Activated CD8-positive, alpha-beta memory T cell treated with anti-CD3 and anti-CD28 coated beads for 48 hours (primary cell): ENCODE results near the gene RNF166.

Source experiments
- DNase-seq, 3 experiments: peaks; one replicate each; pipeline ENCODE4 v3.0.0-alpha.2; 2020; ENCODE audit warnings: low read depth in 2 of 3, low spot score in 2 of 3

Gene RNF166

GRCh38 chr16:88711750-88712340 is 5.6 kb upstream of the RNF166 start:
- no peak for DNase-seq

- no peak for DNase-seq
Measured at GRCh38 chr16:88710556-88710955, 4.3 kb upstream of the RNF166 start.

GRCh38 chr16:88706965-88707826 is 988 bp upstream of the RNF166 start:
- no peak for DNase-seq

- DNase-seq, result no peak
Measured at GRCh38 chr16:88705801-88706228, 393 bp downstream of the RNF166 start.

- DNase-seq, result no peak
Measured at GRCh38 chr16:88705076-88705684, 1.0 kb downstream of the RNF166 start.

GRCh38 chr16:88703486-88704309 is 2.5 kb downstream of the RNF166 start:
- DNase-seq, result peak in 2 of 3 experiments; percentile 62 to 63

GRCh38 chr16:88702371-88703210 is 3.6 kb downstream of the RNF166 start:
- DNase-seq, result no peak

GRCh38 chr16:88701581-88702370 is 4.4 kb downstream of the RNF166 start:
- no peak for DNase-seq

- DNase-seq, result peak; percentile 85 to 95 (median 87)
Measured at GRCh38 chr16:88700636-88701482, 5.3 kb downstream of the RNF166 start.

GRCh38 chr16:88700322-88700635 is 5.9 kb downstream of the RNF166 start:
- DNase-seq, result no peak

GRCh38 chr16:88699180-88699579 is 7.0 kb downstream of the RNF166 start:
- no peak for DNase-seq

GRCh38 chr16:88698646-88699045 is 7.6 kb downstream of the RNF166 start:
- DNase-seq, result no peak

GRCh38 chr16:88697831-88698615 is 8.2 kb downstream of the RNF166 start:
- no peak for DNase-seq

- no peak for DNase-seq
Measured at GRCh38 chr16:88697116-88697830, 8.9 kb downstream of the RNF166 start.

- no peak for DNase-seq
Measured at GRCh38 chr16:88696441-88696840, 9.8 kb downstream of the RNF166 start.

- DNase-seq, result no peak
Measured at GRCh38 chr16:88695753-88696152, 10.5 kb downstream of the RNF166 start.

- DNase-seq, result no peak
Measured at GRCh38 chr16:88695218-88695617, 11.0 kb downstream of the RNF166 start.
